GM20000 (cell line): Measurements from ENCODE around the gene NMB.
"Not testable (repeated sequence)": the region's sequence is repeated elsewhere in the genome, so short reads cannot be mapped to it uniquely, and the experiment has no call there.

Source experiments
- DNase-seq: peaks from one replicate; pipeline ENCODE4 v3.0.0; 2012; ENCODE audit warnings: low spot score
- TF ChIP-seq, protein P1 (sequence below): IDR thresholded peaks from 2 replicates; pipeline ENCODE4 v1.5.1; 2012; ENCODE audit warnings: mild to moderate bottlenecking, control low read depth; ENCODE audit errors: extremely low read depth, missing control alignments

The NMB gene

GRCh38 chr15:84643838-84644237 lies 14.2 kb downstream of the NMB start:
- TF ChIP-seq, protein P1, sequence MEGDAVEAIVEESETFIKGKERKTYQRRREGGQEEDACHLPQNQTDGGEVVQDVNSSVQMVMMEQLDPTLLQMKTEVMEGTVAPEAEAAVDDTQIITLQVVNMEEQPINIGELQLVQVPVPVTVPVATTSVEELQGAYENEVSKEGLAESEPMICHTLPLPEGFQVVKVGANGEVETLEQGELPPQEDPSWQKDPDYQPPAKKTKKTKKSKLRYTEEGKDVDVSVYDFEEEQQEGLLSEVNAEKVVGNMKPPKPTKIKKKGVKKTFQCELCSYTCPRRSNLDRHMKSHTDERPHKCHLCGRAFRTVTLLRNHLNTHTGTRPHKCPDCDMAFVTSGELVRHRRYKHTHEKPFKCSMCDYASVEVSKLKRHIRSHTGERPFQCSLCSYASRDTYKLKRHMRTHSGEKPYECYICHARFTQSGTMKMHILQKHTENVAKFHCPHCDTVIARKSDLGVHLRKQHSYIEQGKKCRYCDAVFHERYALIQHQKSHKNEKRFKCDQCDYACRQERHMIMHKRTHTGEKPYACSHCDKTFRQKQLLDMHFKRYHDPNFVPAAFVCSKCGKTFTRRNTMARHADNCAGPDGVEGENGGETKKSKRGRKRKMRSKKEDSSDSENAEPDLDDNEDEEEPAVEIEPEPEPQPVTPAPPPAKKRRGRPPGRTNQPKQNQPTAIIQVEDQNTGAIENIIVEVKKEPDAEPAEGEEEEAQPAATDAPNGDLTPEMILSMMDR = no peak
- DNase-seq = no peak

- DNase-seq = not testable (repeated sequence)
Measured at GRCh38 chr15:84642640-84643039, 15.4 kb downstream of the NMB start.

GRCh38 chr15:84641871-84642270 lies 16.1 kb downstream of the NMB start:
- not testable (repeated sequence) for DNase-seq

GRCh38 chr15:84638103-84638502 lies 19.9 kb downstream of the NMB start:
- DNase-seq = peak; percentile 34
- TF ChIP-seq, protein P1 = no peak

DNA sequence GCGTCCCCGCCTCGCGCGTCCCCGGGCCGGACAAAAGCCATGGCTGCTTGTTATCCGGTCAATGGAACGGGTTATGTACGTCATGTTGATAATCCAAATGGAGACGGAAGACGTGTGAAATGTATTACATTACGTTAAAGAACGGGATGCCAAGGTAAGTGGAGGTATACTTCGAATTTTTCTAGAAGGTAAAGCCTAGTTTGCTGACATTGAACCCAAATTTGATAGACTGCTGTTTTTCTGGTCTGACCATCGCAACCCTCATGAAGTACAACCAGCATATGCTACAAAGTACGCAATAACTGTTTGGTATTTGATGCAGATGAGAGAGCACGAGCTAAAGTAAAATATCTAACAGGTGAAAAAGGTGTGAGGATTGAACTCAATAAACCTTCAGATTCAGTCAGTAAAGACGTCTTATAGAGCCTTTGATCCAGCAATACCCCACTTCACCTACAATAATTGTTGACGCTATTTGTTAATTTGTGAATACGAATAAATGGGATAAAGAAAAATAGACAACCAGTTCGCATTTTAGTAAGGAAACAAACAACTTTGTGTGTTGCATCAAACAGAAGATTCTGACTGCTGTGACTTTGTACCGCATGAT lies 23.7 kb downstream of the NMB start:
- TF ChIP-seq, protein P1 = no peak
- no peak for DNase-seq

DNA sequence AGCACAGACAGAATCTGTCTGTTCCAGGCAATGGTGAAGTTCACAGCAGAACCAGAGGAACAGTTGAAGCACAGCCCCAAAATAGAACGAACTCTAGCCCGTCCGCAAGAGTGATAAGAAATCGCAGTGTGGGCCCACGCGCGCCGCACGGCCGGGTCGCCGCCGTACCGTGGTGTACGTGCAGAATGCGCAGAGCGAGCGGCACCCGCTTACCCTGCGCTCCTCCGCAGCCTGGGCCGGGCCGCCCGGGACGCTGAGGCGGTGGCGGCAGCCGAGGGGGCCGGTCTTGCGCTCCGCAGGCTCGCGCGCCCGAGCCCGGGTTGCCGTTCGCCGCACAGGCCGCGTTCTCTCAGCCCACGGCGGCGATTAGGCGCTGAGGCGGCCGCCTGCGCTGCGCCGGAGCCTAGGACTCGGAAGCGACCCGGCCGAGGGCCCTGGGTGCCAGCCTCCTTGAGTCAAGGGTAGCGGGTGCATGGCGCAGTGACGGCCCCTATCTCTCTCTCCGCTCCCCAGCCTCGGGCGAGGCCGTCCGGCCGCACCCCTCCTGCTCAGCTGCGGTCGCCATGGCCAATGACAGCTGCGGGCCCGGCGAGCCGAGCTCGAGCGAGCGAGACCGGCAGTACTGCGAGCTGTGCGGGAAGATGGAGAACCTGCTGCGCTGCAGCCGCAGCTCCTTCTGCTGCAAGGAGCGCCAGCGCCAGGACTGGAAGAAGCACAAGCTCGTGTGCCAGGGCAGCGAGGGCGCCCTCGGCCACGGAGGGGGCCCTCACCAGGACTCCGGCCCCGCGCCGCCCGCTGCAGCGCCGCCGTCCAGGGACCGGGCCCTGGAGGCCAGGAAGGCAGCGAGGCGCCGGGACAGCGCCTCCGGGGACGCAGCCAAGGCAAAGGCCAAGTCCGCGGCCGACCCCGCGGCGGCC lies 24.4 kb downstream of the NMB start:
- DNase-seq = peak; percentile 66
- TF ChIP-seq, protein P1 = no peak

DNA sequence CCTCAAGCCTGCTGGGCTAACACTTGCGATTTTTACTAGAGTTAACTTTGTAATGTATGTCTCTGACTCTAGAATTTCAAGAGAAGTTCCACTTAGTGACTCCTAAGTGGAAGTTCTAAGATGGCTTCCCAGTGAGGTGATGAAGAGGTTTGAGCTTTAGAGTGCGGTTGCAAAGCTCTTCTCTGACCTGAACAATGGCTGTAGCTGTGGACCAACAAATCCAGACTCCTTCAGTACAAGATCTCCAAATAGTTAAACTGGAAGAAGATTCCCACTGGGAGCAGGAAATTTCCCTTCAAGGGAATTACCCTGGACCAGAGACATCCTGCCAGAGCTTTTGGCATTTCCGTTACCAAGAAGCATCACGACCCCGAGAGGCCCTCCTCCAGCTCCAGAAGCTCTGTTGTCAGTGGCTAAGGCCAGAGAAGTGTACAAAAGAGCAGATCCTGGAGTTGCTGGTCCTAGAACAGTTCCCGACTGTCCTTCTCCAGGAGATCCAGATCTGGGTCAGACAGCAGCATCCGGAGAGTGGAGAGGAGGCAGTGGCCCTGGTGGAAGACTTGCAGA lies 26.2 kb downstream of the NMB start:
- TF ChIP-seq, protein P1 = no peak

DNA sequence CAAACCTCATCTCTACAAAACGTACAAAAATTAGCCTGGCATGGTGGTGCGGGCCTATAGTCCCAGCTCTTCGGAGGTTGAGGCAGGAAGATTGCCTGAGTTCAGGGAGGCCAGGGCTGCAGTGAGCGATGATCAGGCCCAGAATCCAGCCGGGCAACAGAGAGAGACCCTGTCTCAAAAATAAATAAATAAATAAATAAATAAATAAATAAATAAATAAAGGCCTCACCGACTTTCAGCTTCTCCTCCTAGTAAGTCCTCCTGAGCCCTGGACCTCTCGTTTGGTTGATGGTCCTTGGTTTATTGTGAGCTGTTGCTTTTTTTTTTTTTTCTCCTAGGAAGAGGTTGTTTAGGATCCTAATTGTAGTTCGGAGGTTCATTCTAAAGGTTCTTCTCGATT lies 29.0 kb downstream of the NMB start:
- TF ChIP-seq, protein P1 = no peak
- no peak for DNase-seq

More for the DNA sequence above, 26.2 kb downstream of the NMB start:
- no peak for DNase-seq
